Activated CD8-positive, alpha-beta memory T cell treated with anti-CD3 and anti-CD28 coated beads, Interleukin-2, amount 50 U/mL, for 1 hour (primary cell): Measurements from ENCODE around the gene POU2AF1.
"Not testable (repeated sequence)": the region's sequence is repeated elsewhere in the genome, so short reads cannot be mapped to it uniquely, and the experiment has no call there.

Experiments
- DNase-seq: peaks from one replicate; pipeline ENCODE4 v3.0.0-alpha.2; 2020; ENCODE audit errors: extremely low read depth

The POU2AF1 gene

GRCh38 chr11:111347002-111347722, 31.9 kb downstream of the POU2AF1 start:
- DNase-seq = no peak

- DNase-seq = no peak
These were observed 35.0 kb downstream of the POU2AF1 start for GRCh38 chr11:111344032-111344431.

GRCh38 chr11:111342329-111342728, 36.7 kb downstream of the POU2AF1 start:
- no peak for DNase-seq

- DNase-seq = no peak
These were observed 39.2 kb downstream of the POU2AF1 start for GRCh38 chr11:111339758-111340388.

GRCh38 chr11:111336582-111337256, 42.4 kb downstream of the POU2AF1 start:
- DNase-seq = no peak

GRCh38 chr11:111336062-111336461, 43.0 kb downstream of the POU2AF1 start:
- no peak for DNase-seq

- DNase-seq = no peak
These were observed 43.5 kb downstream of the POU2AF1 start for GRCh38 chr11:111335549-111335948.

- no peak for DNase-seq
These were observed 44.3 kb downstream of the POU2AF1 start for GRCh38 chr11:111334532-111335502.

- DNase-seq = no peak
These were observed 47.2 kb downstream of the POU2AF1 start for GRCh38 chr11:111331711-111332479.

GRCh38 chr11:111330234-111330893, 48.7 kb downstream of the POU2AF1 start:
- no peak for DNase-seq

GRCh38 chr11:111329306-111330204, 49.5 kb downstream of the POU2AF1 start:
- no peak for DNase-seq

GRCh38 chr11:111327908-111328624, 51.0 kb downstream of the POU2AF1 start:
- no peak for DNase-seq

GRCh38 chr11:111326824-111327223, 52.3 kb downstream of the POU2AF1 start:
- no peak for DNase-seq

- no peak for DNase-seq
These were observed 53.8 kb downstream of the POU2AF1 start for GRCh38 chr11:111325259-111325658.

- no peak for DNase-seq
These were observed 54.8 kb downstream of the POU2AF1 start for GRCh38 chr11:111324277-111324720.

- DNase-seq = no peak
These were observed 56.5 kb downstream of the POU2AF1 start for GRCh38 chr11:111322534-111322933.

- DNase-seq = no peak
These were observed 58.1 kb downstream of the POU2AF1 start for GRCh38 chr11:111320728-111321568.

GRCh38 chr11:111320199-111320598, 58.9 kb downstream of the POU2AF1 start:
- not testable (repeated sequence) for DNase-seq
